NT2/D1 (cell line): Measurements from ENCODE around the gene LYSMD1.

Experiments used
- SUZ12 ChIP-seq: IDR thresholded peaks from 2 replicates; pipeline ENCODE4 v1.6.1; 2011; ENCODE audit not compliant: insufficient read length, insufficient read depth; ENCODE audit errors: extremely low read depth
- YY1 ChIP-seq: IDR thresholded peaks from 2 replicates; pipeline ENCODE4 v1.6.1; 2011; ENCODE audit not compliant: insufficient read length, insufficient read depth
- ZNF274 ChIP-seq: IDR thresholded peaks from 2 replicates; pipeline ENCODE4 v1.6.1; 2011; ENCODE audit warnings: mild to moderate bottlenecking, low read depth, low read length

DNA sequence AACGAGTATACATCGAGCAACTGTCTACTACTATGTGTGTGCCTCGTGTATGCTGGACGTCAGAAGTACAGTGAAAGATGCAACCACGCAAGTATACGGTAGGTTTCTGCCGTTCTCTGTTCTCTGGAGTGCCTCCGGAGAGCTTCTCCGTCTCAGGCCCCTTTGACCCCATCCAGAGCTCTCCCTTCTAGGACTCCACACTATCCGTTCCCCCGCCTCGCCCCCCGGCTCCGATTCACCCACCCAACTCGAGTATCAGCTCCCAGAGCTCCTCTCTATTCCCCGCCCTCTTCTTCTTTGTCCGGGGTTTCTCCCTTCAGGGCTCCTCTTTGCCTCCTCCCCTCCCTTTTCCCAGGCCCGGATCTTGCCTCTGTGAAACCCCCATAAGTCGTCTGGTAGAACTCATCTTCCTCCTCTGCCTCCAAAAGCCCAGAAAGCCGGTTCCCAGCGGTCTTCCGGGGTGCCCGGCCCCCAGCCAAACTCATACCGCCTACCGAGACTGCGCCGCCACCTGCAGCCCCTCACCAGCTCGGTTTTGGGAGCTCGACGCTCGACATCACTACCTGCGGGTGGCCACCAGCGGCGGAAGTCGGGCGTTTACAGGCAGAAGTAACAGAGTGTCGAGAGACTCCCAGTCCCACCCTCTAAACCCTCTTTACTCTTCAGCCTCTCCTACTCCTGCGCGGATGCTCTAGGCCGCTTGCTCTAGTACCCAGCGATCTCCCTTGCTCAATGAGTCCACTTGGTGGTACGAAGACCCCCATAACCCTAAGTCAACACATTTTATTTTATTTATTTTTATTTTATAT, 24.1 kb upstream of the LYSMD1 start, which contains the start of gene VPS72:
- no peak for TF ChIP-seq ZNF274
- no peak for TF ChIP-seq SUZ12
- no peak for TF ChIP-seq YY1
